Measurements from ENCODE around the gene SYMPK.
"Not testable (repeated sequence)": the region's sequence is repeated elsewhere in the genome, so short reads cannot be mapped to it uniquely, and the experiment has no call there.

SYMPK gene

DNA sequence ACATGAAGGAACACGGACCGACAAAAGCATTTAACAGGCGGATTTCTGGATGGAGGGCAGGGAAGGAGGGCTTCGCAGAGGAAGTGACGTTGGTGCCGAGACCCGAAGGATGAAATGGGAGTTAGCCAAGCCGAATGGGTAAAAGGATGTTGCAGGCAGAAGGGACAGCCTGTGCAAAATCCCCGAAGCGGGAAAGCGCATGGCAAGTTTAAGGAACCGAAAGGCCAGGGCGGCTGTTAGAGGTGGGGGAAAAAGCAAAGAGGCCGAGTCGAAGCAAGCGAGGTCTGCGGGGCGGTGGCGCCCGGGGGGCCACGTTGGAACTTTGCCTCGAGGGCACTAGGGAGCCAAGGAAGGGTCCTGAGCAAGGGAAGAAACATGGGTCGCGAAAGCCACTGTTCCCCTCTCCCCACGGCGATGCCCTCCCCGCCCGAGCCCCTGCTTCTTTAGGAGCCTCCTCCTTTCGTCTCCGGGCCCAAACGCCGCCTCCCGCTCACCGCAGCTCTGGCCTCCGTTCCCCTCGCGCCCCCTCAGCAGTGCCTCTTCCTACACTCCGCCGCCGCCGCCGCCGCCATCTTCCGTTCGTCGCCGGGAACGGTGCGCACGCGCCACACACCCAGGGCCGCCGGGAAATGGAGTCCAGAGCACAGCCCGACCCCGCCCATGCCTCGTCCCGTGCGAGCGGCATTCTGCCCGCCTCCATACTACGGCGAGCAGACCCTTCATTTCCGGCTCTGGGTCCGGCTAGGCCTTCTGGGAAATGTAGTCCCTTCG, at the start of gene SYMPK:
Gene SYMPK, minus strand, starts transcription at position 584 of the 771 bp plus-strand sequence. CDS start 8,652 bp downstream, outside the sequence.
- DNase-seq (ENCODE audit: low read depth in 2 of 2, low spot score in 1 of 2) = peak; percentile 94 to 99

DNA sequence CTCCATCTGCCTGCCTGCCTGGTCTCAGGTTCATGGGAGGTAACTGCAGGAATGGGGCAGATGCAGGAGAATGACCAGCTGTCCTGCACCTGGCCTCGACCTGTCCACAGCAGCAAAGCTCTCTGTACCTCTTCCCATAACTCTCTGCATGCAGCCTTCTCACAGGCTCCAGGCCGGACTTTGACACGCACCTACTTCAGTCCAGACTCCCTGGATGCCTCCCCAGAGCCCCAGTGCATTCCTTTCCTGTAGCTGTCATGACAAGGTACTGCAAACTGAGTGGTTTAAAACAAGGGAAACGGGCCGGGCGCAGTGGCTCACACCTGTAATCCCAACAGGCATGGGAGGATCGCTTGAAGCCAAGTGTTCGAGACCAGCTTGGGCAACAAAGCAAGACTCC, 48.3 kb upstream of the SYMPK start:
- DNase-seq (ENCODE audit: low read depth in 2 of 2, low spot score in 1 of 2) = no peak

DNA sequence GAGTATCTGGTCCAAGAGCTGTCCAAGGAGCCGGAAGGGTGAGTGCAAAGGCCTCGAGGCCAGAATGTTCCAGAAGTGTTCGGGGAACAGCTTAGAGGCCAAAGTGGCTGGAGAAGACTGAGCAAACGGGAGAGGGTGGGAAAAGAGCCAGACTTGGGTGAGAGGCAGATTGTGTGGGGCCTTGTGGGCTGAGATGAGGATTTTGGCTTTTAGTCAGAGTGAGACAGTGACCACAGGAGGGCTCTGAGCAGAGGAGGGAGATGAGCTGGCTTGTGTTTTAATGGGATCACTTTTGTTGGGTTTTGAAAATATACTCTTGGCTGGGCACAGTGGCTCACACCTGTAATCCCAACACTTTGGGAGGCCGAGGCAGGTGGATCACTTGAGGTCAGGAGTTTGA, 46.0 kb upstream of the SYMPK start:
- DNase-seq (ENCODE audit: low read depth in 2 of 2, low spot score in 1 of 2) = no peak

DNA sequence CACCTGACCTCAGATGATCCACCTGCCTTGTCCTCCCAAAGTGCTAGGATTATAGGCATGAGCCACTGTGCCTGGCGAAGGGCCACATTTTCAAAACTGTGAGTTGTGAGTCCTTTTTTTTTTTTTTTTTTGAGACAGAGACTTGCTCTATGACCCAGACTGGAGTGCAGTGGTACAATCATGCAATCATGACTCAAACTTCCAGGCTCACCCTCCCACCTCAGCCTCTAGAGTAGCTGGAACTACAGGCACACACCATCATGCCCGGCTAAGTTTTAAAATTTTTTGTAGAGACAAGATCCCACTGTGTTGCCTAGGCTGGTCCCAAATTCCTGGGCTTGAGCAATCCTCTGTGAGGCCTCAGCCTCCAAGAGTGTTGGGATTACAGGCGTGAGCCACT, 43.3 kb upstream of the SYMPK start:
- no peak for DNase-seq (ENCODE audit: low read depth in 2 of 2, low spot score in 1 of 2)

DNA sequence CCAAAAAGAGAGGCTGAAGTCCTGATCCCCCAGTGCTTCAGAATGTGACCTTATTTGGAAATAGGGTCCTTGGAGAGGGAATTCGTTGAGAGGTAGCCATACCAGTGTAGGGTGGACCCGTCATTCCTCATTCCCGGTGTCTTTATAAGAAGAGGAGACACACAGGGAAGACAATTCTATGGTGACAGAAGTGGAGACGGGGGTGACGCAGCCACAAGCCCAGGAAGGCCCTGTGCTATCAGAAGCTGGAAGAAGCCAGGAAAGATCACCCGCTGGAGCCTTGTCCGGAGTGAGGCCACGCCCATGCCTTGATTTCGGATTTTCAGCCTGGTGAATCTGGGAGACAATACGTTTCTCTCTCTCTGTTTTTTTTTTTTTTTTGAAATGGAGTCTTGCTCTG, 42.1 kb upstream of the SYMPK start:
- DNase-seq (ENCODE audit: low read depth in 2 of 2, low spot score in 1 of 2) = no peak

DNA sequence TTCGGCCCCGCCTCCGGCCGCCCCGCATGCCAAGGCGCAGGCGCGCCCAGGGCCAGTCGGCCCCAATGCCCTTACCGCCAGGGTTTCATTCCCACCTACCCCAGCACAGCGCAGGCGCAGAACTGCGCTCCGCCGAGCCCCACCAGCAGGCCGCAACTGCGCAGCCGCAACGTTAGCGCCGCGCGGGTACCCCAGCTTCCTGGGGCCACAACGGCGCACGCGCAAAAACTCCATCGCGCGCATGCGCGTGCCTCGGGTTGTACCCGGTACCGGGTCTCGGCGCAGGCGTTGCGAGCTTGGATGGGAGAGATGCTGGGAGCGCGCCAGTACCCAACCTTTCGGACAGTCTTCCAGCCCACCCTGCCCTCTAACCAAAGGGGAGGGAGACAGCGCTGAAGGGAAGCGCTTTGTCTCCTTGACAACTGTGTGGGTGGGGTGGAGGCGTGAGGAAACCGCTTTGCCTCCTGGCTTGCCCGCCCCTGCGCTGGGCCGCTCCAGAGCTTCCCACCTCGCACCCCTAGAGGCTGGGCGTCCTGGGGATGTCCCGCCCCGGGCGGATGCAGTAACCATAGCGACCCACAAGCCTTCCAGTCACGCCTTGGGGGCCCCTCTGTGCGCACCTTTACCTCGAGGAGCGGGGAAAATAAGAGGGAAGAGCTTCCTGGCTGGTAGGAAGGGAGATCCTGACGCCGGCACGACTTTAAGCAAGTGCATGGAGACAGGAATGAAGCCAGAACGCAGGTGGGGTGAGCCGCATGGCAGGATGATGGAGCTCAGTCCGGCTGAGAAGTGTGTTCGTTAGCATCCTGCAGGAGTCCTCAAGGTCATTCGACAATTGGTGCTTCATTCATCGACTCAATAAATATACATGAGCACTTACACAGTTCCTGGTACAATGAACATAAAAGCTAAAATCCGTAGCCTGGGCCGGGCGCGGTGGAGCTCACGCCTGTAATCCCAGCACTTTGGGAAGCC, 40.0 kb upstream of the SYMPK start:
- peak; percentile 97 for DNase-seq (ENCODE audit: low read depth in 2 of 2, low spot score in 1 of 2)

DNA sequence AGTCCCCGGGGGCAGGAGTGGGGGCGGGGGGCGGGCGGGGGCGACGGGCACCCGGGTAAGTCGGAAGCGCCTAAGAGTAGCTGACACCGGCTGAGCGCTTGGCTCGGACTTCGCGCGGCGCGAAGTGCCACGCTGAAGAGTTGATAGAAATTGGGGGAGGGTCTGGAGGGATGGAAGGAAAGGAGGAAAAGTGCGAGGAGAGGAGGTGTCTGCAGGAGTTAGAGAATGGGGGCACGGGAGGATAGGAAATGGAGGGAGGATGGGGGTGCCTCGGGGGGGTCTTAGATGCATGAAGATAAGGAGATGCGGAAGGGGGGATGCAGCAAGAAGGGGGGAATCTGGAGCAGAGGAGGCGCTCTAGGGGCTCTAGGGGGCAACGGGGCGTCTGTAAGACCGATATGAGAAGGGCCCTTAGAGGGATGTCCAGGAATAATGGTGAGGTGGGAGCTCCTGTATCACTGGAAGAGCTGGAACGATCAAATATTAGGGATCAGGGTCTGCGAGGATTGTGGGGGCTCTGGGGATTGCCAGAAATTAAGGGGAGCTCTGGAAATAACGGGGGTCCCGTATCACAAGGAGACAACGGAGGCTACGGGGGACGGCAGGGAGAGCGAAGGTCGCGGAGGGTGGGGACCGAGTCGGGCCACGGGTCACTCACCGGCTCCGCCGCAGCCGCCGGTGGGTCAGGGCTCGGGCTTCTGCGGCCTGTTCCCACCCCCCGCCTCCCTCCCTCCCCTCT, 39.1 kb upstream of the SYMPK start, which contains the start of gene MYPOP:
Gene MYPOP, minus strand, starts transcription at position 702 of the 739 bp plus-strand sequence. CDS start 840 bp downstream, outside the sequence.
- DNase-seq (ENCODE audit: low read depth in 2 of 2, low spot score in 1 of 2) = no peak

DNA sequence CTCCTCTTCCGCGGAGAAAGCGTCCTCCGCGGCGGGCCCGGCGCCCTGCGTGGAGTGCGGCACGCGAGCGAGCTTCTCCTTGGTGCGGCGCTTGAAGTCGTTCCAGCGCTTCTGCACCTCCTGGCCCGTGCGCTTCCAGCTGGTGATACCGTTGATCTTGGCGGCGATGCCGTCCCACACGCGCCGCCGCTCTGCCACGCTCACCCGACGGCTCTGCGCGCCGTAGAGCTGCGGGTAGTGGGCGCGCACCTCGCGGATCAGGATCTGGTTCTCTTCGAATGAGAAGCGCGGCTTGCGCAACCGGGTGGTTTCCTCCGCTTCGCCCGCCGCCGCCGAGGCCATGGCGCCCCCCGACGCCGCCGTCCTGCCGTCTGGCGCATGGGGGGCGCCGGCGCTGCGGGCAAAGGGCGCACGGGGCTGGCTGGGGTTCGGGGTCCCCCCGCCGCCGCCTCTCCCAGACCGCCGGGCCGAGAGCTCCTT, 38.5 kb upstream of the SYMPK start:
- no peak for DNase-seq (ENCODE audit: low read depth in 2 of 2, low spot score in 1 of 2)

DNA sequence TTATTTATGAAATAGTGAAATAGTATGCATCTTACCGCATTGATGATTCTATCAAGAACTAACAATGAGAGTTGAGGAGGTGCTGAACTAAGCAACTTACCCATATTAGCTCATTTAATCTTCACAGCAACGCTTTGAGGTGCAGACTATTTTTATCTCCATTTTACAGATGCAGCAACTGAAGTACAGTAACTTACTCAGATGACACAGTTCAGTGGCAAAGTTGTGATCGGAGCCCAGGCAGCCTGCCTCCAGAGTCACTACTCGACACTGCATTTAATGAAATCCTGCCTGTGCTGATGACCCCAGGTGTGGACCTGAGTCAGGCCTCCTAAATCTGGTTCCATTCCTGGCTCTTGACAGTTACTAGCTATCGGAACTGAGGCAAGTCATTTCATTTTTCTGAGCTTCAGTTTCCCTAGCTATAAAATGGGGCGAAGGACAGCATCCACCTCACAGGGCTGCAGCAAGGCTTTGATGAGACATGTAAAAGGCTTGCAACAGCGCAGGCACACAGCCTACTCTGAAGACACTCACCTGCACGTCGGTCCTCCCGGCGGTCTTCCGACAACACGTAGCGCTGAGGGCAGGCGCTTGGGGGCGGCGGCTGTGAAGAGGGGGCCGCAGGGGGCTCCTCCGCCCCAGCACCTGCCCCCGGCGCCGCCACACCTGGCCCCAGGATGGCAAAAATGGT, 37.9 kb upstream of the SYMPK start:
- DNase-seq (ENCODE audit: low read depth in 2 of 2, low spot score in 1 of 2) = no peak

DNA sequence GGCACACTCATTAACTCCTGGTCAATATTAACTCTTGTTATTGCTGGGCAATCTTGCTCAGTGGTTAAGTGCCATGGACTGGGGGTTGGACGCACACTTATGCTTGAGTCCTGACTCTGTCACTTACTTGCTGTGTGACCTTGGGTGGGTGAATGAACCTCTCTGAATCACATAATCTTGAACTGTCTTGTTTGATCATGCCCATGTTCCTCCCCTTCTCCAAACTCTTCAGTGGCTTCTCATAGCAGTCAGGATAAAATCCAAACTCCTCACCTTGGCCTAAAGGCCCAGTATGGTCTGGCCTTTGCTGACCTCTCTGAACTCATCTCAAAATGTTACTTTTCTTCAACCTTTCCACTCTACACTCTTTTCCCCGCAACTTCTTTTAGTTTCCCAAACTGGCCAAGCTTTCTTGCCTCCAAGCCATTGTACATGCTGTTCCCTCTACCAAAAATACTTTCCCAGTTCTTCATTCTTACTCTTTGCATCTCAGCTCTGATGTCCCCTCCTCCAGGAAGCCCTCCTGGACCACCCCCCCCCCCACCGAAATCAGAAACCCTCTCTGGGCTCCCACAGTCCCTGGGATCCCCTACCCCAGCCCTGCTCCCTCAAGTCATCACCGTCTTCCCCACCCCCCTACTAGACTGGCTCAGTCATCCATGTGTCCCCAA, 37.1 kb upstream of the SYMPK start:
- no peak for DNase-seq (ENCODE audit: low read depth in 2 of 2, low spot score in 1 of 2)

DNA sequence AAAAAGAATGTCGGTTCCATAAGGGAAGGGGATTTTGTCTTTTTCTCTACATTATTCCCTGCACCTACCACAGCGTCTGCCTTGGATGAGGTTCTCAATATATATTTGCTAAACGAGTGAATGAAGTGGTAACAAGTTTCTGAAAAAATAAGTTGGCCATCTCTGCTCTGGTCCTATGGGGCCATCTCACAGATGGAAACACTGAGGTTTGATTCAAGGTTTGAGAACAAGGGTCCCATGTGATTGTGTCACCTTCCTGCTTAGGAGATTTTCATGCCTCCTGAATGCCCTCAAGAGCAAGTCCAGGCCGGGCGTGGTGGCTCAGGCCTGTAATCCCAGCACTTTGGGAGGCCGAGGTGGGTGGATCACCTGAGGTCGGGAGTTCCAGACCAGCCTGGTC, 36.3 kb upstream of the SYMPK start:
- DNase-seq (ENCODE audit: low read depth in 2 of 2, low spot score in 1 of 2) = no peak

DNA sequence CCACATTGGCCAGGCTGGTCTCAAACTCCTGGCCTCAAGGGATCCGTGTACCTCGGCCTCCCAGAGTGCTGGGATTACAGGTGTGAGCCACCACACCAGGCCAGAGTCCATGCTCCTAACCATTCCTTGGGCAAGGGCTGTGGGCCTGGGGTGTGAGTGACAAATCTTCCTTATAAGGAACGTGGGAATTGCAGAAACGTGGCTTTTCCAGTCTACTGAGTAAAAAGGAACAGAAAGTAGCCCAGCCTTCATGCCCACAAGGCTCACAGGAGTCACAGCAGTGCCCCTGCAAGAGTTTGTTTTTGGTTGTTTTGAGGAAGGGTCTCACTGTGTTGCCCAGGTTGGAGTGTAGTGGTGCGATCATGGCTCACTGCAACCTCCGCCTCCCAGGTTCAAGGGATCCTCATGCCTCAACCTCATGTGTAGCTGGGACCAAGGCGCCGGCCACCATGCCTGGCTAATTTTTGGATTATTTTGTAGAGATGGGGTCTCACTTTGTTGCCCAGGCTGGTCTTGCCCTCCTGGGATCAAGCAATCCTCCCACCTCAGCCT, 34.4 kb upstream of the SYMPK start:
- no peak for DNase-seq (ENCODE audit: low read depth in 2 of 2, low spot score in 1 of 2)

DNA sequence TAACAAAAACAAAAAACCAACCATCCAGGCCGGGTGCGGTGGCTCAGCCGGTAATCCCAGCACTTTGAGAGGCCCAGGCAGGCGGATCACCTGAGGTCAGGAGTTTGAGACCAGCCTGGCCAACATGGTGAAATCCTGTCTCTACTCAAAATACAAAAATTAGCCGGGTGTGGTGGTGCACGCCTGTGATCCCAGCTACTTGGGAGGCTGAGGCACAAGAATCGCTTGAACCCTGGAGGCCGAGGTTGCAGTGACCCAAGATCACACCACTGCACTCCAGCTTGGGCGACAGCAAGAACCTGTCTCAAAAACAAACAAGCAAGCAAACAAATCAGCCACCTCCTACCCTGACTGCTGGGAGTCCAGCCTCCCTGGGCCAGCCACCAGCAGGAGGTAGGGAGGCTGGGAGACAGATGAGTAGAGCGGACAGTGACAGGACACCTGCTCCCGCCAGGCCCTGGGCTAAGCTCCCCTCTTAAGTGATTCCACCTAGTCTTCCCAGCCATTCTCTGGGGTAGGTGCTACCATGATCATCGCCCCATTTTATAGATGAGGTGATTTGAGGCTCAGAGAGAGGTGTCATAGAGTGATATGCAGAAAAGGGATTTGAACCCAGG, 33.1 kb upstream of the SYMPK start:
- DNase-seq (ENCODE audit: low read depth in 2 of 2, low spot score in 1 of 2) = not testable (repeated sequence)

DNA sequence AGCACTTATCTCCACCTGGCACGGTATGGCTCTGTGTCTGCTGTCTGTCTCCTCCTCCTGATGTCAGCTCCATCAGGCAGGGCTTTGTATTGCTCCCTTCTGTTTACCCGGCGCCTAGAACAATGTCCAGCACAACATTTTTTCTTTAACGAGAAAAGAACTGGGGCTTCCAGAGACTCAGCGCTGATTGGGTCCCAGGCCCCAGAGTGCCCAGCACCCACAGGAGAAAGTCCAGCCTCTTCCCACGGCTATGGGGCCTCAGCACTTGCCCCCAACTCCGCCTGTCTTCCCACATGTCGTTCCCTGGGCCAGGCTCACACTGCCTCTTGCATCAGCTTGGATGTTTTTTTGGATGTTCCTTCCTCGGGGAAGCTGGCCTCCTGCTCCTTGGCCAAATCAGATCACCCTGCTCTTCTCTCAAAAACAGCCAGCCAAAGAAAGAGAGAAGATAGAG, 32.6 kb upstream of the SYMPK start:
- DNase-seq (ENCODE audit: low read depth in 2 of 2, low spot score in 1 of 2) = no peak

DNA sequence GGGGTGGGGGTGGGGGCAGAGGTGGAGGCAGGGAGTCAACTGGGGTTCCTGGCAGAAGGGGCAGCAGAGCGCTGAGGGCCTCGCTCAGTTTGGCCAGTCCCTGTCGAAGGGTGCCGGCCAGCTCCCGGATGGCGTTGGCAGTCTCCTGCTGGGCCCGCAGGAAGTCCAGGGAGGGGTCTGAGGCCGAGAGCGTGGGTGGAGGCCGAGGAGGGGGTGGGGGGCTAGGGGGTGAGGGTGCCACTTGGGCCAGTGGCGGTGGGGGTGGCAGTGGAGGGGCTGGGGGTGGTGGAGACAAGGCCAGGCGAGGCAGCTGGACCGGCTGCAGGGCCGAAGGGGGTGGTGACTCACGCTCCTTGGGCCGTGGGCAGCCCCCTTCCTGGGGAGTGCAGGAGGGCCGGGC, 27.9 kb upstream of the SYMPK start:
- no peak for DNase-seq (ENCODE audit: low read depth in 2 of 2, low spot score in 1 of 2)

DNA sequence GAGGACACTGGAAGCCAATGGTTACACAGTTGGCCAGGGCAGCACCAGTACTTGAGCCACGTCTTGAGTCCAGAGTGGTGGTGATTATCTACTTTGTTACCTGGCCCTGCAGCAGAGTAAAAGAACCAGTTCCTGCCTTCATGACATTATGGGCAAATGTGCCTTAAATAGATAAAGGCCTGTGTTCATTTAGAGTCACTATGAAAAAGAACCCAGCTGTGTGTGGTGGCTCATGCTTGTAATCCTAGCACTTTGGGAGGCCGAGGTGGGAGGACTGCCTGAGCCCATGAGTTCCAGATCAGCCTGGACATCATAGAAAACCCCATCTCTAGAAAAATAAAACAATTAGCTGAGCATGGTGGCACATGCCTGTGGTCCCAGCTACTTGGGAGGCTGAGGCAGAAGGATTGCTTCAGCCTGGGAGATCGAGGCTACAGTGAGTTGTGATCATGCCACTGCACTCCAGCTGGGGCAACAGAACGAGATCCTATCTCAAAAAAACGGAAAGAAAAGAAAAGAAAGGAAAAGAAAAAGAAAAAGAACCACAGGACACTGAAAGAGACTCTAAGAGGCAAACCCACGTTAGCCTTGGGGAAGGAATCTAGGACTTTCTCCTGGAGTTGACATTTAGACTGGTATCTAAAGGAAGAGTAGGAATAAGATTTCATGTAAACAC, 26.4 kb upstream of the SYMPK start:
- DNase-seq (ENCODE audit: low read depth in 2 of 2, low spot score in 1 of 2) = no peak

DNA sequence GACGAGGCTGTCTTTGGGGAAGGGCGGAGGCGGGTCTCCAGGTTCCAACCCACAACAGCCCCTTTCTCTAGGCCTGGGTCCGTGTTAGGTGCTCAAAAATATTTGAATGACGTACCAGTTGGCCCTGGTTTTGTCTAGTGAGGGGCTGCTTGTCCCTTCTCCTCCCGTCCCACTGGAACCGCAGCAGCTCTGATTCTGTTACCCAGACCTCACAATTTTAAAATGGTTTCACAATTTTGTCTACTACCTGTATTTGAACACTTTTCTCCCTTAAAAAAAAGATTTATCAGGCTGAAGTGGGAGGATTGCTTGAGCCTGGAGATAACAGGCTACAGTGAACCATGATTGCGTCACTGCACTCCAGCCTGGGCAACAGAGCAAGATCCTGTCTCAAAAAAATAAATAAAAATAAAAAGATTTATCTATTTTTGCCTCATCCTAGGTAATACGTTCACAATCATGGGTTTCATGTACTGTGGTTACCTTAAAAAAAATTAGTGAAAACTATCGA, 24.3 kb upstream of the SYMPK start:
- DNase-seq (ENCODE audit: low read depth in 2 of 2, low spot score in 1 of 2) = no peak

DNA sequence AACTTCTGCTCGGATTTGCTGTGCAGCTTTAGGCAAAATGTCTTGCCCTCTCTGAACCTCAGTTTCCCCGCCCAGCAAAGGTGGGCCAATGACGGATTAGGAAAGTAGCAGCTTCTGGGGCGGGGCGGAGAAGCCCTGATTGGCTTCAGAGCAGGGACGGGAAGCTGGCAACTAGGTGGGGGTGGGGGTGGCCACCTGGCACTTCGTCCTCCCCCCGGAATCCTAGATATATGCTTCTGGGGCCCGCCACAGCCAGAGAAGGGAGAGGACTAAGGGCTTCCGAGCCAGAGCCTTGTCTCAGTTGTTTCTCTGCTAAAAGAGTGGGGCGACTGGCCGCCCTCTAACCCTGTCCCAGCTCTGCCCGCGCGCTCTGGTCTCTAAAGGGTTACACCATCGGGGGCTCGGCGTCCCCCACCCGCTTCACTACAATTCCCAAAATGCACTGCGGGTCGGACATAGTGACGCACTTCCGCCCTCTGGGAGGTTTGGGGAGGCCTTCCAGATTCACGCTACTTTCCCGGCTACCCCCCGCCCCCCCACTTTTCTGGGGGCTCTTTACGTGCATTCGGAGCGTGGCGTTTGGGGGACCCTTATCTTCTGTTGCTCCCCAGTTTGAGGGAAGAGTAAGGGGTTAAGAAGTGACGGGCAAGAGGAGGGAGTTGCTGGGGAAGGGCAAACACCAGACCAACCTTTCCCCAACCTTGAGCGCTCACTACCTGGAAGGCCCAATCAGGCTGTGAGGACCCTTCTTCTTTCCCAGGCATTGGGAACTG, 23.7 kb upstream of the SYMPK start:
- peak; percentile 72 to 80 for DNase-seq (ENCODE audit: low read depth in 2 of 2, low spot score in 1 of 2)

Measured in stimulated activated CD8-positive, alpha-beta memory T cell treated with anti-CD3 and anti-CD28 coated beads, Interleukin-4, amount 100 ng/mL, for 4 hours (primary cell).